HG02884 (cell line): Measurements from ENCODE around the gene NOTUM.
"Not testable (repeated sequence)": the region's sequence is repeated elsewhere in the genome, so short reads cannot be mapped to it uniquely, and the experiment has no call there.

ENCODE experiments used
- ATAC-seq: cut with Tn5 transposase; IDR thresholded peaks from one replicate; pipeline ENCODE4 v1.9.1; 2021; ENCODE audit warnings: mild to moderate bottlenecking, moderate library complexity; ENCODE audit not compliant: unreplicated experiment

NOTUM gene

GRCh38 chr17:81958633-81959342 lies 2.2 kb downstream of the NOTUM start:
- no peak for ATAC-seq

- ATAC-seq = no peak
These were observed 3.1 kb downstream of the NOTUM start for GRCh38 chr17:81957691-81958432.

- no peak for ATAC-seq
These were observed 4.1 kb downstream of the NOTUM start for GRCh38 chr17:81956607-81957589.

- ATAC-seq = no peak
These were observed 5.0 kb downstream of the NOTUM start for GRCh38 chr17:81955756-81956544.

GRCh38 chr17:81955058-81955681 lies 5.8 kb downstream of the NOTUM start:
- no peak for ATAC-seq

- no peak for ATAC-seq
These were observed 6.6 kb downstream of the NOTUM start for GRCh38 chr17:81954131-81955057.

- not testable (repeated sequence) for ATAC-seq
These were observed 7.5 kb downstream of the NOTUM start for GRCh38 chr17:81953443-81953842.

- no peak for ATAC-seq
These were observed 8.2 kb downstream of the NOTUM start for GRCh38 chr17:81952792-81953228.

- ATAC-seq = no peak
These were observed 9.0 kb downstream of the NOTUM start for GRCh38 chr17:81951785-81952684.

- ATAC-seq = no peak
These were observed 10.5 kb downstream of the NOTUM start for GRCh38 chr17:81950501-81950900.

GRCh38 chr17:81948635-81949378 lies 12.2 kb downstream of the NOTUM start:
- no peak for ATAC-seq

- ATAC-seq = no peak
These were observed 13.8 kb downstream of the NOTUM start, which contains the start of gene MYADML2 for GRCh38 chr17:81947189-81947588. TSS of gene MYADML2 (minus strand) at chr17:81947233. CDS start at chr17:81941741, 5,492 bp downstream.

GRCh38 chr17:81944858-81945257 lies 16.1 kb downstream of the NOTUM start:
- no peak for ATAC-seq

- ATAC-seq = no peak
These were observed 18.8 kb downstream of the NOTUM start for GRCh38 chr17:81942167-81942553.

- ATAC-seq = no peak
These were observed 19.4 kb downstream of the NOTUM start for GRCh38 chr17:81941484-81942166.
